ENCODE measurements around the gene UTP11.
"Not testable (repeated sequence)": the region's sequence is repeated elsewhere in the genome, so short reads cannot be mapped to it uniquely, and the experiment has no call there.

UTP11 gene

GRCh38 chr1:38028105-38028591 lies 15.6 kb downstream of the UTP11 start:
- no peak for DNase-seq

GRCh38 chr1:38028671-38029070 lies 16.1 kb downstream of the UTP11 start:
- DNase-seq, result no peak

- DNase-seq, result no peak
These were observed 16.6 kb downstream of the UTP11 start for GRCh38 chr1:38029081-38029681.

DNA sequence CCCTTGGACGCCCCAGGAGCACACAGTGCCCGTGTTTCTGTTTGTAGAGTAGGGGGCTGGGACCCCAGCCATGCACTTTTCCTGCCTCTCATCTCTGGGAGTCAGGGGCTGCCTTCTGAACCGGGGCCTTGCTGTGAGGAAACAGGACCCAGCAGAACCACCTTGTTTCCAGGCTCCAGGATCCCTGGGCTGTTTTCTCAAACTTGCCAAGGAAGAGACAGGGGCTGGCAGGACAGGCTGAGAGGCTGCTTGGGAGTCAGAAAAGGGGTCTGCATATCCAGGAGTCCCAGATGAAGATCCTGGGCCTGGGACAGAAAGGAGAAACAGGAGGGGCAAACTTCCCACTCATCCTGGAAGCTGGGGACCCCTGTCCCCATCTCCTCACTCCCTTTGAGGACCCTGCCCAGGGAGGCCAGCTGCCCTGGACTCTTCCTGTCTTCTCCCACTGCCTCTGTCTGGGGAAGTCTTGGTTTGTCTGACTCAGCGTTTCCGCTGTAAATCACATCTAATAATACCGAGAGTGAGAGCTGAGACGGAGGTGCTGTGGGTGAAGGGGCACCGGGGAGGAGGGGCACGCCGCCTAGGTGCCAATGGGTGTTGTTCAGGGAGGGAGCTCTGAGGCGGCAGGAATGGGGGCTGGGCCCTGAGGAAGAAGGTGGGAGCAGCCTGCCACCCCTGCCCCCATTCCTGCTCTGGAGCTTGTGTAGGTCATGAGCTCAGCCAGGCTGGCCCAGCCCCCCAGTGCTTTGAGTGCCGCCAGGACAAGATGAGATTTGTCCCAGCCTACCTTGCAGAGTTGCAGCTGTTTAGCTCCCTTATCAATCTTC lies 17.4 kb downstream of the UTP11 start:
- DNase-seq, result no peak

DNA sequence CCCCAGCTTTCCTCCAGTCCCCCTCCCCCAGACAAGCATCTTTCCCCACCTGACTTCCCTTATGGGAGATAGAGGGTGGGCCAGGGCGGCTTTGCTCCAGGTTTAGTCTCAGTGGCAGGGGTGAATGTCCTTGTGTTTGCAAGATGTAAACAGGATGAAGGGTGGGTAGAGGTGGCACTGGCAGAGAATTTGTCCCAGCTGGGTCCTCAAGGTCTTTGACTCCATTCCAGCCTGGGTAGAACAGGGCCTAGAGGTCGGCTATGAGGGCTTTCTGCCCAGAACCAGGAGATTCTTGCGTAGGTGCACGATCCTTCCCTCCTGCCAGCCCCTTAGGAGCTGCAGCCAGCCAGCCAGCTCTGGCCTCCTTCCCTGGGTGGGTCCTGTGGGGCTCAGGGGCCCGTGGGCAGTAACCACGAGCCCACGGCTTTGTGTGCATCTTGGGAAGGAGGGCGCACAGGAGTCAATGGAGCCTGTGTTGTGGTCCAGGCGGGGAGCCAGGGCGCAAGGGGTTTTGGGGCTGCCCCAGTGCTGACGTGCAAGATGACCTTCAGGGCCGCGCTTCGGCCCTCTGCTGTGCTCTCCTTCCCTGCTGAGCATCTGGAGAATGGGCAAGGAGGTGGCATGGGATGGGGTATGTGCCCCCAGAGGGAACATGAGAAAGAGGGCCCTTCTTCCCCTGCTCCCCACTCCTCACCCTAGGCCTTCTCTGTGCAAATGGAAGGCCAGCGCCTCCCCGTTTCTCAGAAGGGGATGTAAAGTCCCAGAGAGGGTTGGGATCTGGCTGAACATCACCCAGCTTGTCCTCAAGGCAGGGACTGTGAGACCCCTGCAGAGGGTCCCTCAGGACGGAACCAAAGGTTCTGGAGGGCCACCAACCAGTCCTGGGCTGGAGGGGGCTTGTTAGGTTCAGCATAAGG lies 18.3 kb downstream of the UTP11 start:
- no peak for DNase-seq

DNA sequence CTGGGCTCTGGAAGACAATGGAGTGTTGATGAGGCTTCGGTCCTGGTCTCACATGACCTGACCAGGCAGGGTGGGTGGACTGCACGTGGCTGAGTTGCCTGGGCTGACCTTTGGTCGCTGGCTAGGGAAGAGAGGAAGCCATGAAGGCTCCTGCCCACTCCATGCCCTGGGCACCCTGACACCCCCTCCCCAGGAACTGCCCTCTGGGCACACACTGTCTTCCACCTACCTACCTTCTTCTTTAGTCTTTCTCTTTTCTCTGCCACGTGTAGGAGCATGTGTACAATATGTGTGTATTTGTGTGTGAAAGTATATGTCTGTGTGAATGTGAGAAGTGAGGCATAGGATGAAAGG lies 19.0 kb downstream of the UTP11 start:
- DNase-seq, result no peak

- not testable (repeated sequence) for DNase-seq
These were observed 20.5 kb downstream of the UTP11 start for GRCh38 chr1:38032992-38033391.

DNA sequence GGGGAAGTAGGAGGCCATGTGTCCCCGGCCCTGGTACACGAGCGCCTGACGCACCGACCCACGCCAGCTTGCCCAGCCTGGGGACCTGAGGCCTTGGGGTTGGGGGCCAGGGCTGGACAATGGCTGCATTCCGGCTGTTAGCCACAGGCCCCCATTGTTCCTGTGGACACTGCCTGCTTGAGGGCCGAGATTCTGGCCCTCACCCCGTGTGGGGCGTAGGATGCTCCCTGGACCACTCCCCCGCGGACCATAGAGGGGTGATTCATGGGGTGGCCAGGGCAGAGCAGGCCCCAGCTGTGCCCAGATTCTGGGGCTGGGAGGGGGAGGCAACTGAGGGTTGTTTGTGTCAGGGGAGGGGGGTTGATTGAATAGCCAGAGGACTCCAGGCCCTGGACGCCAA lies 22.3 kb downstream of the UTP11 start:
- no peak for DNase-seq

DNA sequence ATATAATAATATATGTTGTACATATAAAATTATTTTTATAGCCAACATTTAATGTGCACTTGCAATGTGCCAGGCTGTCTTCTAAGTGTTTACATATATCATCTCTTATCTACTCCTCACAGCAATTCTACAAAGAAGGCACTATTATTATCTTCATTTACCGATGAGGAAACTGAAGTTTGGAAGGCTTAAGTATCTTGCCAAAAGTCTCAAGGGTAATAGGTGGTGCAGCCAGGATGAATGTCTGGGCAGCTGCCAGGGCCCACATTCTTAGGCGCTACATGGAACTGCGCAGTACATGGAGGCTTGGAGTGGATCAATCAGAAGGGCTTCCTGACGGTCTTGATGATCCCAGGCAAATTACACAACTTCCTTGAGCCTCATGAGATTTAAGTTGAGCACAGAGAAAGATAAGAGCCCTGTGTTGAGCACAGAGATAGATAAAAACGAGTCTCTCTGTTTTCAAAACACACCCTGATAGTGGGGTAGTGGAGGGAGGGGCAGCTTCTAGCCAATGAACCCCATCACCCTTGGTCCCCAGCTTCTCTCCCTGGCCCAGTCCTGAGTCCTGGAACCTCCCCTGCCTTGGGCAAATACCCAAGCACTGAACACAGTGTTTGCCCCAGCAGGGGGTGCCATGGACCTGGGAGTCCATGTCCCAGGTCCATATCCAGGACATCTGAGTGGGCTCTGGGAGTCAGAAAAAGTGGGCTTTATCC lies 24.8 kb downstream of the UTP11 start:
- no peak for DNase-seq

- no peak for DNase-seq
These were observed 26.3 kb downstream of the UTP11 start for GRCh38 chr1:38038861-38039260.

DNA sequence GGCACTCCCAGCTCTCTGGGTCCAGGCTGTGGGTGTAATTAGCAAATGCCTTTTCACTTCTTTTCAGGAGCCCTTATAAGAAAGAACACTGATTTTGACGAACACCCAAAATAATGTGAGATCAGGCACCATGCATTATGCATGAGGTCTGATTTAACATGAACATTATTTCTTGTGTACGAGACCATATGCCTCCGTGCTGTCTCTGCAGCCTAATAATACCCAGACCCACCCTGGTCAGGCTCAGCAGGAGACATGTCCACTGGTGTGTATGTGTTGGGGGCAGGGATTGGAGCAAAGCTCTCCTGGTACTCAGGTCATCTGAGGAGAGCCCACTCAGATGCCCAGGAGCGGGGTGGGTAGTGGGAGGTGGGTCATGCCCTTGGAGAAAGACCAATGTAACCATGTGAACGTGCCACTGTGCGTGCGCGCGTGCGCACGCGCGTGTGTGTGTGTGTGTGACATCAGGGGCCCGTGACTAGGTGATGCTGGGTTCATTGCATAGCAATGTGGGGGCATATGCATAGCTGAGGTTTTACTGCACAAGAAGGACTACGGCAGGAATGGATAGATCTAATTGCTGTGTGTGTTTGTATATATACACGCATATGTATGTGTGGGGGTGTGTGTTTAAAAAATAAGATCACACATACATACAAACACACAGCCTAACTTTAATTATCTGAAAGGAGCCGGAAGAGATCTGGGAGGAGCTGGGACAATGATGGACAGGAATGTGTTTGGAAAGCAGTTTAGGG lies 27.0 kb downstream of the UTP11 start:
- no peak for DNase-seq

DNA sequence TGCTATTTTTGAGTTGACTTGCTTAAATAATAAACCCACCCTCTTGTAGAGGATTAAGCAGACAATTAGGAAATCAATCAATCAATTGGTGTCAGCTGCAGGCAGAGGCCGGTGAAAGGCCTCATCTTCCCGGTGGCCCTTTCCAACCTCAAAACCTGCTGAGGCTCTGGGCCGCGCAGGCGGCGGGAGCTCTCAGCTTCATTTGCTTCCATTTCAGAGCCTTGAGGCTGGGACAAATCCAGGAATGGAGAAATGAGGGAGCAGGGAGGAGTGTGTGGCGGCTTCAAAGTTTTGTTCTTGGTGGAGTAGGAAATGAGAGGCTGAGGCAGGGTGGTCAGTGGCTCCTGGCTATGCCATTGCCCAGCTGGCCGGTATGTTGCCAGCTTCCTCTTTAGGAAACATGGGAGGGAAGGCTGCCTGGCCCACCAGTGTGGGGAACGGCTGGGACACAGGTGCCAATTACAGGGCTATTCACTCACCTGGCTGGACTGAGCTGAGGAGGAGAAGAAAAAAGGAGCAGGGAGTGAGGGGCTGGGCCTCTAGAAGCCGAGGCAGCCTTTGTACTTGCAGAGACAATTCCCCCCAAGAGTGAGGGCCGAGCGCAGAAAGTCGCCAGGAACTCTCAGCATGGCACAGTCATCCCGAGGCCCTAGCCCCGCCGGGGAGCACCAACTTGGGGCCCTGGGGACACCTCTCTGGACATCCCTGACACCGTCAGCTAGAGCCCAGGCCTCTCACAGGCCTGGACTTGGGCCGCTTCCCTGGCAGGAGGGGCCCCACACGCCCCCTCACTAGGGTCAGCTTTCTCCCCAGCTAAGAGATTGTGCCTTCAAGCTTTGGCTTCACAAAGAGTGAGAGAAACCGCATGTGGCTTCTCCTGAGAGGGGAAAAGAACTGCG lies 29.7 kb downstream of the UTP11 start:
- DNase-seq, result no peak

DNA sequence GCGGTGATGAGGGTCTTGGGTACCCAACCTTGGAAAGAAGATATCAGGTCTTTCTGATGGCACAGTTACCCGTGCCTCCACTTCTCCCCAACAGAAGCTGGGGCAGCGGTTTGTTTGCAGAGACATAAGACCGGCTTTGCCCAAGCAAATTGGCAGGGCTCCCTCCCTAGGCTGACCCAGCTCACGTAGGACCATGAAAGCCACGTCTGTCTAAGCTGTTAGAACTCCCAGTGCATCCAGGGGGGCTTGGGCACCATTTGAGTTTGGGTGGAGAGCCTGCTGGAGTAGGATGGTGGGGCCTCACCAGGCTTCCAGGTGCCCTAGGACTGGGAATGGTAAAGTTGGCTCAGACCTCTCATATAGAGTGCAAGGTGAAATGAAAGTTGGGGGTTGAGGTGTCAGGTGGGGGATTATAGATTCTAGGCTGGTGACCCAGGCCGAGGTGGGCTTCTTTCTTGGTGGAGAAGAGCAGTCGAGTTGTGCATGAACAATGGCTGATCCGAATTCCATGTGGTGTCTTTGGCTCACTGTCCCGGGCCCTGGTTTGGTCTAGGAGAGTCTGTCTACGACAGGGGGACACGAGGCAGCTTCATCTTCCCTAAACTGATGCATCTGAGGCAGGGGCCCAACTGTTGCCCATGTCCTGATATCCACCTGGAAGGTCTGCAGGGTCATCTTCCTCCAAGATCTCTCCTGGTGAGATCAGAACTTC lies 30.7 kb downstream of the UTP11 start:
- DNase-seq, result no peak

GRCh38 chr1:38044221-38045215 lies 32.0 kb downstream of the UTP11 start:
- DNase-seq, result no peak

DNA sequence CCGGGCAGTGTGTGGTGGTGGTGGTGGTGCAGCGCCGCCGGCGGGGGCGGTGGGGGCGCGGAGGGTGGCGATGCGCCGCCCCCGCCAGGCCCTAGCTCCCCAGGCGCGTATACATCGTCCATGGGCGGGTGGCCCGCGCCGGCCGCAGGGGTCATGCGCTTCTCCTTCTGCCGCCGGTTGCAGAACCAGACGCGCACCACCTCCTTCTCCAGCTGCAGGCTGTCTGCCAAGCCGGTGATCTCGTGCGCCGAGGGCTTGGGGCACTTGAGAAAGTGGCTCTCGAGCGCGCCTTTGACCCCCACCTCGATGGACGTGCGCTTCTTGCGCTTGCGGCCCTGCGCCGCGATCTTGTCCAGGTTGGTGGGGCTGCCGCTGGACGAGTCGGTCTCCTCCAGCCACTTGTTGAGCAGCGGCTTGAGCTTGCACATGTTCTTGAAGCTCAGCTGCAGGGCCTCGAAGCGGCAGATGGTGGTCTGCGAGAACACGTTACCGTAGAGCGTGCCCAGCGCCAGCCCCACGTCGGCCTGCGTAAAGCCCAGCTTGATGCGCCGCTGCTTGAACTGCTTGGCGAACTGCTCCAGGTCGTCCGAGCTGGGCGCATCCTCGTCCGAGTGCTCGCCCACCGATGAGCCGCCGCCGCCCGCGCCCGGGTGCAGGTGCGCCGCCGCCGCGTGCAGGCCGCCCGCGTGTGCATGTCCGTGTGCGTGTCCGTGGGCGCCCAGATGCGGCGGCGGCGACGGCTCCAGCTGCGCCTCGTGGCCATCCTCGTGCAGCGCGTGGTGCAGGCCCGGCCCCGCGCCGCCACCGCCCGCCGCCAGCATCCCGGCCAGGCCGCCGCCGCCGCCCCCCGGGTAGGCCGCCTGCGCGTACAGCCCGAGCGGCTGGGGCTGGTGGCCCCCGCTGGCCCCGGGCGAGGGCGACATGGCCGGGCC lies 33.1 kb downstream of the UTP11 start:
- DNase-seq, result no peak

GRCh38 chr1:38046333-38046883 lies 33.9 kb downstream of the UTP11 start, which contains the start of gene POU3F1:
Gene POU3F1, minus strand, starts transcription at chr1:38046793. Its CDS starts 50 bp downstream, at chr1:38046743.
- no peak for DNase-seq

GRCh38 chr1:38046884-38047602 lies 34.5 kb downstream of the UTP11 start:
- DNase-seq, result peak; percentile 92

Measured in right forelimb (tissue), 1 donor.